ENCODE measurements around the gene SEPHS2. TPM values are rescaled to one million over a fixed set of nuclear protein-coding genes. Genes with fewer than 3 reads are reported as not detected.

Gene SEPHS2
- total and polyA plus RNA-seq, 7 donors, result 25.0 to 213 (median 32.3) TPM

DNA sequence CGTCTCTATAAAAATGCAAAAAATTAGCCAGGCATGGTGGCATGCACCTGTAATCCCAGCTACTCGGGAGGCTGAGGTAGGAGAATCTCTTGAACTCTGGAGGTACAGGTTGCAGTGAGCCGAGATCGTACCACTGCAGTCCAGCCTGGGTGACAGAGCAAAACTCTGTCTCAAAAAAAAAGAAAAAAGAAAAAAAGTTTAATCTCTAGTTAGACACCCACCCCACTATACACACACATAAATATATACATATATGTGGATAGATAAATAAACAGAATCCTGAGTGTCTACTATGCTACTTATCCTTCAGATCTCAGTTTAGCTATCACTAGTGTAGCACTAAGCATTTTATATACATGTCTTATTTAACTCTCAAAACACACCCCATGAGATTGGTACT, 45.6 kb upstream of the SEPHS2 start:
- peaks cover 0 to 9% (median 0%) of the 10 kb centered on the region in 3 donors for H3K27me3 ChIP-seq
- WGBS, 2 donors, result 85 to 92% methylated on average over 4 of the region's 4 CpGs
- DNase-seq, result no peak
- no peaks in the 10 kb centered on the region for H3K36me3 ChIP-seq
- H3K9me3 ChIP-seq, result no peaks in the 10 kb centered on the region
- no peak overlapping the region for H3K27ac ChIP-seq
- no peaks in the 10 kb centered on the region for H3K4me1 ChIP-seq
- intact Hi-C loops (cut with DNase I), result no loop called here
- TF ChIP-seq EP300 (IDR thresholded peaks at IDR 0.05), result no peak
- H3K4me3 ChIP-seq, result no peak overlapping the region

DNA sequence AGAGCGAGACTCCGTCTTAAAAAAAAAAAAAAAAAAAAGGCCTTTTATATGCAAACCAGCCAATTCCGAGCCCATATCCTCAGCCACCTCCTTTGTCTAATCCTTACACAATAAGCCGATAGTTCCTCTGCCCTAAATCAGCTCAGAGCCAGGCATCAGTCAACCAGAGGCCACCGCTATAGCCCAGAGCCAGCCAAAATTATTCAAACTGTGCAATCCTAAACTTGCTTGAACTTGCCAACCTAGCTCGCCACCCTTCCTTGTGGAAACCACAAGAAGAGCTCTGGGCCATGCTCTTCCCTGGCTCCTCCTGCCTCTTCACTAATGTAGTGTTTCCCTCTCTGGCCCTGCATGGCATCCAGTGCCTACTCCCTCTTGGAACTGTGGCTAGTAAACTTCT, 44.5 kb upstream of the SEPHS2 start:
- Histone ChIP-seq H3K27ac (no peak overlapping the region), H3K4me3 (no peak overlapping the region), H3K9me3 (no peaks in the 10 kb centered on the region), H3K27me3 (peaks cover 0 to 5% (median 0%) of the 10 kb centered on the region in 3 donors), H3K4me1 (no peaks in the 10 kb centered on the region), H3K36me3 (no peaks in the 10 kb centered on the region)
- TF ChIP-seq POLR2A (IDR thresholded peaks at IDR 0.05) (no peak), EP300 (IDR thresholded peaks at IDR 0.05) (no peak), POLR2AphosphoS5 (IDR thresholded peaks at IDR 0.05) (no peak)
- TF ChIP-seq, protein P1, sequence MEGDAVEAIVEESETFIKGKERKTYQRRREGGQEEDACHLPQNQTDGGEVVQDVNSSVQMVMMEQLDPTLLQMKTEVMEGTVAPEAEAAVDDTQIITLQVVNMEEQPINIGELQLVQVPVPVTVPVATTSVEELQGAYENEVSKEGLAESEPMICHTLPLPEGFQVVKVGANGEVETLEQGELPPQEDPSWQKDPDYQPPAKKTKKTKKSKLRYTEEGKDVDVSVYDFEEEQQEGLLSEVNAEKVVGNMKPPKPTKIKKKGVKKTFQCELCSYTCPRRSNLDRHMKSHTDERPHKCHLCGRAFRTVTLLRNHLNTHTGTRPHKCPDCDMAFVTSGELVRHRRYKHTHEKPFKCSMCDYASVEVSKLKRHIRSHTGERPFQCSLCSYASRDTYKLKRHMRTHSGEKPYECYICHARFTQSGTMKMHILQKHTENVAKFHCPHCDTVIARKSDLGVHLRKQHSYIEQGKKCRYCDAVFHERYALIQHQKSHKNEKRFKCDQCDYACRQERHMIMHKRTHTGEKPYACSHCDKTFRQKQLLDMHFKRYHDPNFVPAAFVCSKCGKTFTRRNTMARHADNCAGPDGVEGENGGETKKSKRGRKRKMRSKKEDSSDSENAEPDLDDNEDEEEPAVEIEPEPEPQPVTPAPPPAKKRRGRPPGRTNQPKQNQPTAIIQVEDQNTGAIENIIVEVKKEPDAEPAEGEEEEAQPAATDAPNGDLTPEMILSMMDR (IDR thresholded peaks at IDR 0.05), result no peak
- DNase-seq, result no peak
- intact Hi-C loops (cut with DNase I), result no loop called here
- WGBS, 2 donors, result 92% methylated on average over 6 of the region's 6 CpGs

DNA sequence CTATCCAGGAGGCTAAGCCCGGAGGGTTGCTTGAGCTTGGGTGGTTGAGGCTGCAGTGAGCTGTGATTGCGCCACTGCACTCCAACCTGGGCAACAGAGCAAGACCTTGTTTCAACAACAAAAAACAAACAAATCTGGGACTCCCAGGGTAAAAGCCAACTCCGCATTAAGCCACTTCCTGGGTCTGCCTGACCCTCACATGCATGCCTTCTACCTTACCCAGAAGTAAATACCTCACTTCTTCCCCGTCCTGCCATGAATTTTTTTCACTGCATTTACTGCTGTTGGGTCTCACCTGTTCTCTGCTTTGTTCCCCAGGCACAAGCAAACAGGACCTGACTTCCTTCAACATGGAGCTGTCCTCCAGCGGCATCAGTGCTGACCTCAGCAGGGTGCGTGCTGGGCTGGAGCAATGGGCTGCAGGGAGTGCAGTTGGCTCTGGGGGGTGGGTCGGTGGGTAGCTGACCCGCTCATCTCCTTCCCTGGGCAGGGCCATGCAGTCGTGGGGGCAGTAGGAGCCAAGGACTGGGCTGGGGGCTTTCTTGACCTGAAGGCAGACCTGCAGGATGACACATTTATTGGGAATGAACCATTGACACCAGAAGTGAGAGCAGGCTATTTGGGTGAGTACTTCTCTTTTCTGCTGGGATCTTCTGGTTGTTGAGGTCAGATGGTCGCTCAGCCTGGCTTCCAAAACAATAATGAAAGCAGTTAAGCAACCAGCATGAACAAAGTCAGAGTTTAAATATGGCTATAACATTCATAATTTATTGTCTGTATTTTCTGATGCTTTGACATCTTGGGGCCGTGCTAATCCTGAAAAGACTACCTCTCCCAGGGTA, 43.3 kb upstream of the SEPHS2 start:
- intact Hi-C loops (cut with DNase I), result no loop called here
- Histone ChIP-seq H3K4me3 (no peak overlapping the region), H3K4me1 (no peaks in the 10 kb centered on the region), H3K27ac (no peak overlapping the region), H3K9me3 (no peaks in the 10 kb centered on the region), H3K27me3 (peaks cover 0 to 5% (median 0%) of the 10 kb centered on the region in 3 donors), H3K36me3 (no peaks in the 10 kb centered on the region)
- WGBS, 2 donors, result 76 to 79% methylated on average over 11 of the region's 11 CpGs
- DNase-seq, result no peak
- no peak for TF ChIP-seq EP300 (IDR thresholded peaks at IDR 0.05)

DNA sequence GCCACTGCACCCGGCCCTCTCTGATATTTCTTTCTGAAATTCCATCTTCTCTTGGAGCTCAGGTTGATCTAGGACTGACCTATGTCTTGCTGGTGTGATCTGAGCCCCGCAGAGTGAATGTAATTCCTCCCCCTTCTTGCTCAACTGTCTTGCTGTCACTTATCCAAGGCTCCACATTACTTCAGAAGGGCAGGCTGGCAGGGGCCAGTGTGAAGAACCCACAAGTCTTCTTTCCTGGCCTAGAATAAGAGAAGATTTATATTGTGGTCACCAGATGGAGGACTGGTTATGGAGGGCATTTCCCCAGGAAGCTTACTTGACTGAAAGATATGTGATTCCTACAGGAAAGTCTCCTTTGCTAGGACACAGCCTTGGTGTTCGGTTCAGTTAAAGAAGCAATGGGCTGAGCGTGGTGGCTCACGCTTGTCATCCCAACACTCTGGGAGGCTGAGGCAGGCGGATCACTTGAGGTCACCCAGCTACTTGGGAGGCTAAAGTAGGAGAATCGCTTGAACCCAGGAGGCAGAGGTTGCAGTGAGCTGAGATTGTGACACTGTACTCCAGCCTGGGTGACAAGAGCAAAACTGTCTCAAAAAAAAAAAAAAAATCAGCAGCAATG, 40.3 kb upstream of the SEPHS2 start:
- no peak overlapping the region for H3K27ac ChIP-seq
- WGBS, 2 donors, result 93 to 96% methylated on average over 7 of the region's 7 CpGs
- DNase-seq, result no peak

DNA sequence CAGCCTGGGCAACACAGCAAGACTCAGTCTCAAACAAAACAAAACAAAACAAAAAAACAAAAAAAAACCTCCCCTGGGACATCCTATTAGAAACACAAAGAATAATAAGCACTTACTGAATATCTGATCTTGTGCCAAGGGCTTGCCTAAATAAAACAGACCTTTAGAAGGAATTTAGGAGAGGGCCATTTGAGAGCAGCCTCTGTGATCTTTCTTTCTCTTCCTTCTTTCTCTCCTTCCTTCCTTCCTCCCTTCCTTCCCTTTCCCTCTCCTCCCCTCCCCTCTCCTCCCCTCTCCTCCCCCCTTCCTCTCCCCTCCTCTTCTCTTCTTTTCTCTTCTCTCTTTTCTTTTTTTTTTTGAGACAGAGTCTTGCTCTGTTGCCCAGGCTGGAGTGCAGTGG, 39.2 kb upstream of the SEPHS2 start:
- no peaks in the 10 kb centered on the region for H3K4me1 ChIP-seq
- peaks cover 0 to 5% (median 0%) of the 10 kb centered on the region in 3 donors for H3K27me3 ChIP-seq
- DNase-seq, result no peak
- H3K36me3 ChIP-seq, result no peaks in the 10 kb centered on the region
- no peak overlapping the region for H3K27ac ChIP-seq
- H3K4me3 ChIP-seq, result no peak overlapping the region
- no peaks in the 10 kb centered on the region for H3K9me3 ChIP-seq
- no peak for TF ChIP-seq POLR2AphosphoS5 (IDR thresholded peaks at IDR 0.05)
- TF ChIP-seq, protein P1 (IDR thresholded peaks at IDR 0.05), result no peak
- TF ChIP-seq POLR2A (IDR thresholded peaks at IDR 0.05), result no peak
- no peak for TF ChIP-seq EP300 (IDR thresholded peaks at IDR 0.05)
- intact Hi-C loops (cut with DNase I), result no loop called here

More for the DNA sequence above, 40.3 kb upstream of the SEPHS2 start:
- Histone ChIP-seq H3K9me3 (no peaks in the 10 kb centered on the region), H3K4me1 (no peaks in the 10 kb centered on the region), H3K4me3 (no peak overlapping the region), H3K36me3 (no peaks in the 10 kb centered on the region), H3K27me3 (peaks cover 0 to 5% (median 0%) of the 10 kb centered on the region in 3 donors)
- TF ChIP-seq POLR2A (IDR thresholded peaks at IDR 0.05), result no peak
- intact Hi-C loops (cut with DNase I), result no loop called here

DNA sequence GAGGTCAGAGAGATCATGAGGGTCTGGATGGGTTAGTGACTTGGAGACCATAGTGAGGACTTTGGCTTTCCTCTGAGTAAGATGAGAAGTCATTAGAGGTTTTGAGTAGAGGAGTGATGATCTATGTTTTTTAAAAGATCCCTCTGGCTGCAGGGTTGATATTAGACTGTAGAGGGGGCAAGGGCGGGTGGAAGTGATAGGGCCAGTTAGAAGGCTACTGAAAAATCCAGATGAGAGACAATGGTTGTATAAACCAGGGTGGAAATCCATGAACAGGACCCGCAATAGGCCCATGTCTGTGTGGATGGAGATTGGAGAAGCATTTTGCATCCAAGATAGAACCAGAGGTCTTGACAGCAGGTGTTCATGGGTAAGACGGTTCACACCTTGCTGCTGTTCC, 36.7 kb upstream of the SEPHS2 start:
- Histone ChIP-seq H3K4me3 (no peak overlapping the region), H3K9me3 (no peaks in the 10 kb centered on the region), H3K27ac (no peak overlapping the region), H3K36me3 (no peaks in the 10 kb centered on the region), H3K4me1 (no peaks in the 10 kb centered on the region), H3K27me3 (peaks cover 0 to under 1% (median 0%) of the 10 kb centered on the region in 3 donors)
- 92 to 93% methylated on average over 3 of the region's 3 CpGs for WGBS, 2 donors
- TF ChIP-seq EP300 (IDR thresholded peaks at IDR 0.05), result no peak
- TF ChIP-seq POLR2AphosphoS5 (IDR thresholded peaks at IDR 0.05), result no peak
- no peak for TF ChIP-seq POLR2A (IDR thresholded peaks at IDR 0.05)
- TF ChIP-seq, protein P1 (IDR thresholded peaks at IDR 0.05), result no peak
- intact Hi-C loops (cut with DNase I), result no loop called here
- no peak for DNase-seq
